Frontal cortex (tissue), 4 donors: ENCODE measurements around the gene NKG7. TPM values are rescaled to one million over a fixed set of nuclear protein-coding genes. Genes with fewer than 3 reads are reported as not detected.
A peak's percentile ranks its signal among the peaks of the same experiment; 100 is the strongest.
"Not testable (repeated sequence)": the region's sequence is repeated elsewhere in the genome, so short reads cannot be mapped to it uniquely, and the experiment has no call there.

Experiments
- DNase-seq, 2 donors: peaks; one replicate each; pipeline ENCODE4 v3.0.0; 2012; ENCODE audit warnings: low spot score in 2 of 2
- FAIRE-seq: peaks from 2 replicates; lab custom pipeline; 2012; peaks lifted over from hg19 to GRCh38; lab: Jason Lieb, UNC
- total RNA-seq: library from RNA; depleted of rRNA; stranded (reverse); fragments of >200 nt; gene quantifications from one replicate; pipeline ENCODE4 v1.2.3, GENCODE V29; 2014
- donor health status: control.
- donor health status: control.
- donor health status: control.

The NKG7 gene
- total RNA-seq = not detected

- DNase-seq (no peak), FAIRE-seq (no peak)
These were observed at the start of gene NKG7 for GRCh38 chr19:51372649-51373504. TSS of gene NKG7 (minus strand) at chr19:51372654. CDS start at chr19:51372535, 119 bp downstream.

DNA sequence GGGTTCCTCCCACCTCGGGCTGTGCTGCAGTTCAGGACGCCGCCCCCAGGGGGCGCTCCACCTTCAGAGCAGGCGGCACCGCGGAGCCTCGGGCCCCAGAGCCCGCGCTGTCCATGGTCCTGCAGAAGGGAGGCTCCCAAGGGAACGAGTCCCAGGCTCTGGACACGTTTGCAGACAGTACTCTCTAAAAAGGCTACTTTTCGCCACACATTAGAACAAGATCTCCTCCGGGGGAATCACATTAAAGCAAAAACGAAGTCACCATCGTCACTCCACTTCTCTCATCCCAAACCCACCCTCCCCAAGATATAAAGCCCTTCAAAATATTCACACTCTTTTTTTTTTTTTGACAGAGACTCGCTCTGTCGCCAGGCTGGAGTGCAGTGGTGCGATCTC is 49.6 kb upstream of the NKG7 start:
- DNase-seq (peak; percentile 55 to 83), FAIRE-seq (no peak)

DNA sequence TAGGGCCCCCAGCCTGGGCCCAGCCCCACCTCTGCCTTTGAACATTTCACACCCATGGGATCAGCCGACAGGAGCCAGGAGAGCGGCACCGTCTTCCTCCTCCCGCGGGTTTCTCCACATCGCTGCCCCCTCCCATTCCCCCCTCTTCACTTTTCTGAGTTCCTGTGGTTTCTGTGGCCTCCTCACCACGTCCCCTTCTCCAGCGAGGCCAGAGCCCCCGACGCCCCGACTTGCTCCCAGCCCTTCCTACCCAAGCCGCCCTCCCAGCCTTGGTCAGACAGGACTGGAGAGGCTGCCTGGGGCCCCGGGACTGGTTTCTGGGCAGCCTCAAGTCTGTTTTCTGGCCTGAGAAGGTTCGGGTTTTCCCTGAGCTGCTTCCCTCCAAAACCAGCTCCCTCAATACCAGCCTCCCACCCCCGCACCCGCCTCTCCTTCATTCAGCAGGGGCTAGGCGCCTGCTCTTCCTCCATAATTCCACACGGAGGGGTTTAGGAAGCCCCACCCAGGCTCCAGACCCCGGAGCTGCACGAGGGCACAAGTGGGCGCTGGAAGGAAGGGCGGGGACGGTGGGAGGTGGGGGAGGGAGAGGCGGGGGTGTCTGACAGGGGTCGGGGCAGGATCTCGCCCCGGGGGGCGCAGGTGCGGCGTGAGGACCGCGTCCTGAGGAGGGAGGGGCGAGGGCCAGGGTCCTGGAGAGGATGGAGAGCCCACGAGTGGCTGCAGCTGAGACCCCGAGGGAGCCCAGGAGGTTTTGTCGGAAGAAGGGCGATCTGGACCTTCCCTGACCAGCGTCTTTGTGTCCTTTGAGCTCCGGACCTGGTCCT is 49.0 kb upstream of the NKG7 start:
- FAIRE-seq (no peak), DNase-seq (no peak)

GRCh38 chr19:51420511-51420910 is 48.1 kb upstream of the NKG7 start:
- FAIRE-seq, DNase-seq: not testable (repeated sequence)

- DNase-seq (no peak), FAIRE-seq (no peak)
These were observed 46.3 kb upstream of the NKG7 start for GRCh38 chr19:51418707-51419106.

DNA sequence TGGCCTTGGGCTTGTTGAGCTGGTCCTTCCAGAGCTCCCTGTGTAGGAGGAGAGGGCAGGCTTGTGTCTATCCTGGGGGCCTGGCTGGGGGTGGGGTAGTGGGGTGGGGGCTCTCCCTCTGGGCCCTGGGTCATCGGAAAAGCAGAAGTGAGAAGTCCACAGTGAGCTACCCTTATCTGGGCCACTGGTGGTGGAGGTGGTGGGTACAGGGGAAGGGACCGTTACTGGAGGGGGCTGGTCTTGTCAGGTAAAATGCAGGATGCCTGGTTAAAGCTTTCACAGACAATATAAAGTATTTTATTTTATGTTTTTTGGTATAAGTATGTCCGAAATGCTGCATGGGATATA is 45.3 kb upstream of the NKG7 start:
- no peak for DNase-seq
- no peak for FAIRE-seq

DNA sequence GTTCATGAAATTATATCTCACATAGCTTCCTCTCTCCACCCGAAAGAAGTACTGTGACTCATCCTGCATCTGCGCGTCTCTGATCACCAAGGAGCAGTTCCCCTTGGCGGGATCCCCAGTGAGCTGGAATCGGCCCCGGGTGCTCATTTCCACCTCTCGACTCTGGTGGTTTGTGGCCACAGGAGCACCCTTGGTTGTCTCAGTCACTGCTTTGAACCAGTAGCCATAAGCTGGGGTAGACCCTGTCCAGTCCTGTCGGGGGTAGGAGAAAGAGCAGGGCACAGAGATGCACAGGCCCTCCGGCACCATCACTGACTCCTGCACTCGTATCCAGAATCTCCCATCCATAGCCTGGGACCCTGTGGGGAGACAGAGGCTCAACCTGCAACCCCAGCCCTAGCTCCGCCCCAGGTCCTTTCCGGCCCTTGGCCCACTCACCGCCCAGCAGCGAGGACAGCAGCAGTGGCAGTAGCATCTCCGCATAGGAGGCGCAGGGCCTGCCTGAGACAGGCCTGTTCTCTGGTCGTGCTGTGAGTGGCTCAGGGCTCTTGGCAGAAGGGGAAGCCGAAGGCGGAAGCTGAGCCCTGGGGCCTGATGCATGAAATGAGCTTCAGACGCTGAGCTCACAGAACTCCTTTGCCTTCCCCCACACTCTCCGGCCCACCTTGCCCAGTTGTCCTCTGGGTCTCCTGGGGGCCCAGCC is 44.8 kb upstream of the NKG7 start, which contains the start of gene SIGLEC10:
TSS of gene SIGLEC10 (minus strand) at position 536 of the 703 bp plus-strand sequence. CDS start at position 475, 61 bp downstream.
- DNase-seq = no peak
- no peak for FAIRE-seq

DNA sequence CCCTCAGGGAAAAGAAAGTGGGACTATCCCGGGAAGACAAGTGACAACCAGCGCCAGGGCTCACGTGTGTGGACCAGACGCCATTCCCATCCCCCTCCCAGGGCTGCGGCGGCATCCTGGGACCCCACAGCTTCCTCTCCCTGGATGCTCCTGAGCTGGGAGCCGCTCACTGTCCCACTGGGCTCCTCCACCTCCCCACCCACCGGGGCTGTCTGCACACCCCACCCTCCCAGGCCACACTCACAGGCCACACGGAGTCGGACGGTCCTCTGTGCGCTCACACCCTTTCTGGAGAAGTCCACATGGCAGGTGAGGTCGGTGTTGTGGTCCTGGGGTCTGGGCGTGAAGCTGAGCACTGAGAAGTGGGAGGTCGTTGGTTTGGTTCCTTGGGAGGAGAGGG is 44.0 kb upstream of the NKG7 start:
- not testable (repeated sequence) for DNase-seq, FAIRE-seq

GRCh38 chr19:51415187-51415586 is 42.7 kb upstream of the NKG7 start:
- FAIRE-seq = no peak
- no peak for DNase-seq

GRCh38 chr19:51410950-51411748 is 38.7 kb upstream of the NKG7 start:
- FAIRE-seq (no peak), DNase-seq (no peak)

GRCh38 chr19:51407511-51408131 is 35.2 kb upstream of the NKG7 start:
- FAIRE-seq = no peak
- no peak for DNase-seq

- FAIRE-seq = no peak
- no peak for DNase-seq
These were observed 29.7 kb upstream of the NKG7 start for GRCh38 chr19:51402117-51402516.

- DNase-seq, FAIRE-seq: not testable (repeated sequence)
These were observed 27.5 kb upstream of the NKG7 start for GRCh38 chr19:51399936-51400335.

- no peak for DNase-seq
- FAIRE-seq = no peak
These were observed 26.8 kb upstream of the NKG7 start for GRCh38 chr19:51399231-51399630.

- FAIRE-seq (no peak), DNase-seq (no peak)
These were observed 25.7 kb upstream of the NKG7 start for GRCh38 chr19:51398096-51398704.

DNA sequence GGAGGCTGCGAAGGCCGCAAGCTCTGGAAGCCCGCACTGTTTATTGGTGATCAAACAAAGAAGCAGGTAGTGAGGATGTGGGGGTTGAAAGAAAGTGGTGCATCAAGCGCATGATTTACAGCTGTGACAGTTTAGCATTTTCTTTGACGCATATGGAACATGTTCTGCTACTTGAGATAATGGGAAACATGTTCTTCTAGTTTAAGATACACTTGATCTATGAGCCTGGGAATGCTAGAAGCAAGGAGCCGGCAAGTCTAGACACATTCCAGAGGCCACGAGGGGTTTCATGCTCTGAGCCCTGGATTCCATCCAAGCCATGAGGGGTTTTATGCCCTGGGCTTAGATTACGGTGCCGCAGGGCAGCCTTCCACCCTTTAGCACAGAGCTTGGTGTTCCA is 25.0 kb upstream of the NKG7 start:
- FAIRE-seq = not testable (repeated sequence)

GRCh38 chr19:51396175-51396574 is 23.7 kb upstream of the NKG7 start:
- no peak for FAIRE-seq
- DNase-seq = no peak

More for the DNA sequence above, 25.0 kb upstream of the NKG7 start:
- not testable (repeated sequence) for DNase-seq

- FAIRE-seq (peak; percentile 49), DNase-seq (peak; percentile 79 to 95)
These were observed 21.8 kb upstream of the NKG7 start for GRCh38 chr19:51394050-51394836.
